ENCODE results near the gene RGS3.

The RGS3 gene

GRCh38 chr9:113645227-113645977 is 181.9 kb downstream of the RGS3 start:
- DNase-seq = no peak

GRCh38 chr9:113645978-113646253 is 182.4 kb downstream of the RGS3 start:
- no peak for DNase-seq

GRCh38 chr9:113646491-113646890 is 183.0 kb downstream of the RGS3 start:
- DNase-seq = no peak
